HEK293T (cell line): ENCODE measurements around the gene WASF3.

Experiments
- HDGF ChIP-seq: fragments of 450-650 bp; IDR thresholded peaks from 2 replicates; pipeline ENCODE4 v1.6.1; 2017; ENCODE audit warnings: antibody characterized with exemption, borderline replicate concordance
- SP1 ChIP-seq: fragments of 450-650 bp; IDR thresholded peaks from 2 replicates; pipeline ENCODE4 v1.6.1; 2017
- TARDBP ChIP-seq: fragments of 450-650 bp; IDR thresholded peaks from 2 replicates; pipeline ENCODE4 v1.6.1; 2016

GRCh38 chr13:26589226-26589625 lies 31.7 kb downstream of the WASF3 start:
- TF ChIP-seq HDGF (no peak), TARDBP (no peak), SP1 (no peak)
